Endodermal cell (in vitro differentiated cells): ENCODE results near the gene TCF3. TPM values are rescaled to one million over a fixed set of nuclear protein-coding genes. Genes with fewer than 3 reads are reported as not detected.

Source experiments
- DNase-seq: peaks from one replicate; pipeline ENCODE4 v3.0.0-alpha.2; 2017
- H3K27ac ChIP-seq: 2 replicates; pipeline ENCODE4 v1.5.1; 2013; ENCODE audit warnings: mild to moderate bottlenecking, low read depth, low read length, moderate library complexity
- H3K27me3 ChIP-seq: 2 replicates; pipeline ENCODE4 v1.6.1; 2013; ENCODE audit warnings: mild to moderate bottlenecking, low read length, moderate library complexity; ENCODE audit not compliant: insufficient read depth, control insufficient read depth, poor library complexity, severe bottlenecking
- H3K36me3 ChIP-seq: 2 replicates; pipeline ENCODE4 v1.7.0; 2013; ENCODE audit warnings: mild to moderate bottlenecking, low read length, moderate library complexity; ENCODE audit not compliant: control insufficient read depth, insufficient read depth
- H3K4me1 ChIP-seq: one replicate; pipeline ENCODE4 v1.7.0; 2013; ENCODE audit warnings: low read length; ENCODE audit not compliant: control insufficient read depth, insufficient read depth
- H3K4me3 ChIP-seq: 2 replicates; pipeline ENCODE4 v1.5.1; 2013; ENCODE audit warnings: mild to moderate bottlenecking, low read length, moderate library complexity
- H3K9ac ChIP-seq: 2 replicates; pipeline ENCODE4 v1.6.1; 2013; ENCODE audit warnings: mild to moderate bottlenecking, low read length, moderate library complexity; ENCODE audit not compliant: poor library complexity, severe bottlenecking; ENCODE audit errors: extremely low read depth
- H3K9me3 ChIP-seq: 2 replicates; pipeline ENCODE4 v1.6.1; 2013; ENCODE audit warnings: mild to moderate bottlenecking, low read length, moderate library complexity; ENCODE audit not compliant: control insufficient read depth
- H3K27ac Mint-ChIP-seq: 2 replicates; pipeline ENCODE4 v1.8.0; 2020; ENCODE audit warnings: mixed read lengths
- H3K27me3 Mint-ChIP-seq: 2 replicates; pipeline ENCODE4 v1.8.0; 2021; ENCODE audit warnings: mild to moderate bottlenecking, mixed read lengths; ENCODE audit not compliant: insufficient read depth
- H3K36me3 Mint-ChIP-seq: 2 replicates; pipeline ENCODE4 v1.8.0; 2020; ENCODE audit warnings: low read depth, mixed read lengths
- H3K4me1 Mint-ChIP-seq: 2 replicates; pipeline ENCODE4 v1.8.0; 2020; ENCODE audit warnings: mixed read lengths
- H3K4me3 Mint-ChIP-seq: 2 replicates; pipeline ENCODE4 v1.8.0; 2020; ENCODE audit warnings: mild to moderate bottlenecking, moderate library complexity, mixed read lengths
- H3K9me3 Mint-ChIP-seq: 2 replicates; pipeline ENCODE4 v1.8.0; 2020; ENCODE audit warnings: mild to moderate bottlenecking, mixed read lengths
- CTCF ChIP-seq: fragments of 200-600 bp; sonication (generic); conservative IDR thresholded peaks from 2 replicates; pipeline ENCODE4 v1.5.0; 2021; ENCODE audit warnings: antibody characterized with exemption, mild to moderate bottlenecking
- WGBS, 2 experiments: methylation state at CpG; one replicate each; pipeline versions ENCODE4 v1.1.5 to v1.1.7; 2013; ENCODE audit warnings: missing lambda C conversion rate in 2 of 2, mixed read lengths in 1 of 2; ENCODE audit not compliant: insufficient coverage in 1 of 2, insufficient read length in 1 of 2; 5-methylcytosine and 5-hydroxymethylcytosine counted together
- total RNA-seq, 2 donors: library from RNA; stranded (reverse); fragmentation: NEBNext Ultra II Directional in 1 of 2; extraction: Animal tissue kit (Norgen Biotek cat#: 25700) in 1 of 2; gene quantifications; 2 replicates in 1 of 2; 3 replicates in 1 of 2; pipeline ENCODE4 v1.2.1, GENCODE V29; 2021

TCF3 gene
- total RNA-seq, 2 donors from 2014 or later, result 233 to 268 TPM

- Histone ChIP-seq H3K9me3 (no peaks in the 10 kb centered on the region), H3K36me3 (no peaks in the 10 kb centered on the region), H3K27ac (no peak overlapping the region), H3K27me3 (peaks cover 43% of the 10 kb centered on the region), H3K4me3 (no peak overlapping the region), H3K4me1 (no peaks in the 10 kb centered on the region), H3K9ac (no peak overlapping the region)
- no peak for TF ChIP-seq CTCF
- Mint-ChIP-seq H3K27ac (no peak overlapping the region), H3K4me3 (no peak overlapping the region), H3K9me3 (no peaks in the 10 kb centered on the region), H3K4me1 (no peaks in the 10 kb centered on the region), H3K27me3 (peaks cover 70% of the 10 kb centered on the region), H3K36me3 (no peaks in the 10 kb centered on the region)
- 85 to 89% methylated on average over 6 to 11 of the region's 12 CpGs for WGBS, 2 experiments
- peak; percentile 29 for DNase-seq
Measured at GRCh38 chr19:1680976-1681375, 28.6 kb upstream of the TCF3 start.

DNA sequence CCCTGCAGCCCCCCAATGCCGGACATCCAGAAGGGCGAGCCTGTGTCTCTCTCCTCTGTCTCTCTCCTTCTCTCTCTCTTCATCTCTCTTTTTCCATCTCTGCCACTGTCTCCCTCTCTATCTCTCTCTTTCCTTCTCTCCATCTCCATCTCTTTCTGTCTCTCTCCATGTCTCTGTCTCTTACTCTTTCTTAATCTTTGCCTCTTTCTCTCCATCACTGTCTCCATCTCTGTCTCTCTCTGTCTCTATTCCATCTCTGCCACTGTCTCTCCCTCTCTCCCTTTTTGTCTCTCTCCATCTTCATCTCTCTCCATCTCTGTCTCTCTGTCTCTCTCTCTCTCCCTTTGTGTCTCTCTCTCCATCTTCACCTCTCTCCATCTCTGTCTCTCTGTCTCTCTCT, 25.7 kb upstream of the TCF3 start:
- no peak overlapping the region for H3K27ac Mint-ChIP-seq
- no peaks in the 10 kb centered on the region for H3K36me3 Mint-ChIP-seq
- Histone ChIP-seq H3K9ac (no peak overlapping the region), H3K9me3 (no peaks in the 10 kb centered on the region), H3K27me3 (peaks cover 48% of the 10 kb centered on the region), H3K27ac (no peak overlapping the region), H3K4me1 (no peaks in the 10 kb centered on the region), H3K36me3 (no peaks in the 10 kb centered on the region), H3K4me3 (no peak overlapping the region)
- WGBS, 2 experiments, result 63 to 76% methylated on average over 1 to 2 of the region's 2 CpGs
- DNase-seq, result no peak
- H3K4me1 Mint-ChIP-seq, result no peaks in the 10 kb centered on the region
- TF ChIP-seq CTCF, result no peak
- peaks cover 70% of the 10 kb centered on the region for H3K27me3 Mint-ChIP-seq
- no peaks in the 10 kb centered on the region for H3K9me3 Mint-ChIP-seq
- no peak overlapping the region for H3K4me3 Mint-ChIP-seq

GRCh38 chr19:1676351-1677266, 24.2 kb upstream of the TCF3 start:
- Mint-ChIP-seq H3K9me3 (no peaks in the 10 kb centered on the region), H3K4me3 (no peak overlapping the region), H3K36me3 (no peaks in the 10 kb centered on the region), H3K27ac (no peak overlapping the region), H3K4me1 (no peaks in the 10 kb centered on the region), H3K27me3 (peaks cover 73% of the 10 kb centered on the region)
- no peaks in the 10 kb centered on the region for H3K36me3 ChIP-seq
- 46 to 62% methylated on average over 10 to 27 of the region's 27 CpGs for WGBS, 2 experiments
- DNase-seq, result no peak
- H3K9ac ChIP-seq, result no peak overlapping the region
- no peak overlapping the region for H3K4me3 ChIP-seq
- H3K4me1 ChIP-seq, result no peaks in the 10 kb centered on the region
- H3K27me3 ChIP-seq, result peaks cover 61% of the 10 kb centered on the region
- no peaks in the 10 kb centered on the region for H3K9me3 ChIP-seq
- no peak for TF ChIP-seq CTCF
- H3K27ac ChIP-seq, result no peak overlapping the region
